HEK293 (cell line): ENCODE measurements around the gene WNK3.

Experiments used
- CTCF ChIA-PET: fragments of 350-600 bp; formaldehyde crosslinking; extraction: SDS; loops from one replicate; lab custom pipeline; 2021; ENCODE audit warnings: antibody characterized with exemption; lab: Yijun Ruan, JAX
- POLR2A ChIA-PET: fragments of 300-600 bp; formaldehyde crosslinking; extraction: SDS; loops from one replicate; lab custom pipeline; 2020; ENCODE audit warnings: antibody characterized with exemption, inconsistent platforms; lab: Yijun Ruan, JAX
- H3K27ac ChIP-seq: fragments of 200-500 bp; sonication (Bioruptor generic); 2 replicates; pipeline ENCODE4 v1.5.1; 2014; ENCODE audit warnings: low read depth, low read length, control low read depth, inconsistent platforms; ENCODE audit errors: extremely low read depth
- H3K36me3 ChIP-seq, 2 experiments: fragments of 200-500 bp in 1 of 2; sonication (Bioruptor generic) in 1 of 2; 1 replicate in 1 of 2; 2 replicates in 1 of 2; pipeline ENCODE4 v1.5.1; 2014 to 2017; ENCODE audit warnings: inconsistent platforms in 2 of 2, low read length in 2 of 2; ENCODE audit not compliant: control insufficient read depth in 2 of 2, insufficient read depth in 1 of 2
- H3K4me1 ChIP-seq: fragments of 200-500 bp; sonication (Bioruptor generic); 2 replicates; pipeline ENCODE4 v1.5.1; 2014; ENCODE audit warnings: mild to moderate bottlenecking, low read length, inconsistent platforms; ENCODE audit not compliant: control insufficient read depth, insufficient read depth
- H3K4me3 ChIP-seq: 2 replicates; pipeline ENCODE4 v1.5.1; 2011; ENCODE audit warnings: low read depth, mild to moderate bottlenecking, control low read depth, low read length, moderate library complexity
- H3K9me3 ChIP-seq: fragments of 200-500 bp; sonication (Bioruptor generic); 2 replicates; pipeline ENCODE4 v1.5.1; 2014; ENCODE audit warnings: low read depth, low read length, inconsistent platforms; ENCODE audit not compliant: control insufficient read depth, insufficient read depth
- PRDM2 ChIP-seq: fragments of 450-650 bp; formaldehyde crosslinking; IDR thresholded peaks from 2 replicates; pipeline ENCODE4 v1.5.1; 2016; ENCODE audit warnings: missing biosample characterization, missing genetic modification characterization, borderline replicate concordance
- ZBTB20 ChIP-seq: fragments of 450-650 bp; formaldehyde crosslinking; IDR thresholded peaks from 2 replicates; pipeline ENCODE4 v1.5.1; 2016; ENCODE audit warnings: missing biosample characterization, missing genetic modification characterization
- ZBTB6 ChIP-seq: fragments of 450-650 bp; formaldehyde crosslinking; IDR thresholded peaks from 2 replicates; pipeline ENCODE4 v1.5.1; 2017; ENCODE audit warnings: missing biosample characterization, missing genetic modification characterization
- ZNF114 ChIP-seq: fragments of 450-650 bp; formaldehyde crosslinking; IDR thresholded peaks from 2 replicates; pipeline ENCODE4 v1.5.0; 2017; ENCODE audit warnings: missing biosample characterization, missing genetic modification characterization
- ZNF157 ChIP-seq: fragments of 450-650 bp; formaldehyde crosslinking; IDR thresholded peaks from 2 replicates; pipeline ENCODE4 v1.5.1; 2016; ENCODE audit warnings: missing biosample characterization, missing genetic modification characterization
- ZNF2 ChIP-seq: fragments of 450-650 bp; formaldehyde crosslinking; IDR thresholded peaks from 2 replicates; pipeline ENCODE4 v1.5.1; 2016; ENCODE audit warnings: missing biosample characterization, missing genetic modification characterization
- ZNF214 ChIP-seq: fragments of 450-650 bp; formaldehyde crosslinking; IDR thresholded peaks from 2 replicates; pipeline ENCODE4 v1.5.1; 2017; ENCODE audit warnings: missing biosample characterization, mild to moderate bottlenecking, missing genetic modification characterization, borderline replicate concordance
- ZNF341 ChIP-seq: fragments of 450-650 bp; formaldehyde crosslinking; IDR thresholded peaks from 2 replicates; pipeline ENCODE4; 2016; ENCODE audit warnings: low read depth, missing biosample characterization, missing genetic modification characterization
- ZNF350 ChIP-seq: fragments of 450-650 bp; formaldehyde crosslinking; IDR thresholded peaks from 2 replicates; pipeline ENCODE4 v1.5.0; 2017; ENCODE audit warnings: missing biosample characterization, mild to moderate bottlenecking, missing genetic modification characterization
- ZNF366 ChIP-seq: fragments of 450-650 bp; formaldehyde crosslinking; conservative IDR thresholded peaks from 2 replicates; pipeline ENCODE4 v1.5.1; 2016; ENCODE audit warnings: missing biosample characterization, missing genetic modification characterization
- ZNF510 ChIP-seq: fragments of 450-650 bp; formaldehyde crosslinking; IDR thresholded peaks from 2 replicates; pipeline ENCODE4 v1.5.1; 2018; ENCODE audit warnings: mild to moderate bottlenecking, missing genetic modification characterization, missing biosample characterization; ENCODE audit not compliant: insufficient replicate concordance
- ZNF529 ChIP-seq: fragments of 450-650 bp; formaldehyde crosslinking; IDR thresholded peaks from 2 replicates; pipeline ENCODE4 v1.5.1; 2017; ENCODE audit warnings: missing genetic modification characterization, missing biosample characterization; ENCODE audit not compliant: insufficient replicate concordance
- ZNF610 ChIP-seq: fragments of 450-650 bp; formaldehyde crosslinking; IDR thresholded peaks from 2 replicates; pipeline ENCODE4 v1.5.1; 2016; ENCODE audit warnings: missing biosample characterization, missing genetic modification characterization, borderline replicate concordance
- ZNF692 ChIP-seq: fragments of 450-650 bp; formaldehyde crosslinking; IDR thresholded peaks from 2 replicates; pipeline ENCODE4 v1.5.1; 2016; ENCODE audit warnings: missing biosample characterization, missing genetic modification characterization
- ZNF704 ChIP-seq: fragments of 450-650 bp; formaldehyde crosslinking; IDR thresholded peaks from 2 replicates; pipeline ENCODE4 v1.5.1; 2016; ENCODE audit warnings: missing biosample characterization, missing genetic modification characterization
- ZNF837 ChIP-seq: fragments of 450-650 bp; formaldehyde crosslinking; IDR thresholded peaks from 2 replicates; pipeline ENCODE4 v1.5.1; 2016; ENCODE audit warnings: missing biosample characterization, missing genetic modification characterization
- ZSCAN30 ChIP-seq: fragments of 450-650 bp; IDR thresholded peaks from 2 replicates; pipeline ENCODE4 v1.5.1; 2018; ENCODE audit warnings: missing biosample characterization, mild to moderate bottlenecking, missing genetic modification characterization, moderate library complexity

WNK3 gene

GRCh38 chrX:54237014-54237413 is 120.8 kb downstream of the WNK3 start:
- TF ChIP-seq PRDM2 (tag by site-specific recombination), result no peak
- no peak for TF ChIP-seq ZNF114 (tag by site-specific recombination)
- TF ChIP-seq ZNF341, result no peak
- TF ChIP-seq ZSCAN30 (tag by site-specific recombination), result no peak
- no peak for TF ChIP-seq ZBTB6
- TF ChIP-seq ZNF510 (tag by site-specific recombination), result no peak
- no peak for TF ChIP-seq ZNF704 (tag by site-specific recombination)
- TF ChIP-seq ZNF610 (tag by site-specific recombination), result no peak
- no peak for TF ChIP-seq ZNF529
- TF ChIP-seq ZNF692 (tag by site-specific recombination), result no peak
- TF ChIP-seq ZNF2, result no peak
- TF ChIP-seq ZNF366, result no peak
- TF ChIP-seq ZNF350 (tag by site-specific recombination), result no peak
- TF ChIP-seq ZNF157, result no peak
- no peak for TF ChIP-seq ZNF837 (tag by site-specific recombination)
- no peak for TF ChIP-seq ZBTB20 (tag by site-specific recombination)
- TF ChIP-seq ZNF214 (tag by site-specific recombination), result no peak
- H3K36me3 ChIP-seq, result peaks cover 0 to 6% of the 10 kb centered on the region in 2 experiments
- no peak overlapping the region for H3K27ac ChIP-seq
- H3K9me3 ChIP-seq, result no peaks in the 10 kb centered on the region; the same call in none of the 2 replicates
- CTCF ChIA-PET, result interaction anchor here (0.6 to 0.7 kb wide), 2 partner anchors 16 to 97 kb away, joined by 3 read pairs; no protein-coding TSS in a partner anchor
- H3K4me1 ChIP-seq, result no peaks in the 10 kb centered on the region
- no peak overlapping the region for H3K4me3 ChIP-seq
- POLR2A ChIA-PET, result interaction anchor here (0.5 kb wide), 1 partner anchor 224 kb away, joined by 4 read pairs; no protein-coding TSS in a partner anchor
